GM18873 (cell line): Measurements from ENCODE around the gene ARPP21.
"Not testable (repeated sequence)": the region's sequence is repeated elsewhere in the genome, so short reads cannot be mapped to it uniquely, and the experiment has no call there.

Experiments
- ATAC-seq: cut with Tn5 transposase; IDR thresholded peaks from one replicate; pipeline ENCODE4 v1.9.1; 2021; ENCODE audit warnings: mild to moderate bottlenecking, moderate library complexity, moderate number of reproducible peaks; ENCODE audit not compliant: unreplicated experiment, low FRiP score

Gene ARPP21

GRCh38 chr3:35639254-35640186 lies at the start of gene ARPP21:
Gene ARPP21 (plus strand): TSS chr3:35639525. CDS start chr3:35681752, 42,227 bp downstream.
- ATAC-seq: no peak

GRCh38 chr3:35592589-35593295 lies 46.6 kb upstream of the ARPP21 start:
- no peak for ATAC-seq

GRCh38 chr3:35594739-35595138 lies 44.6 kb upstream of the ARPP21 start:
- ATAC-seq: no peak

GRCh38 chr3:35596335-35596995 lies 42.9 kb upstream of the ARPP21 start:
- no peak for ATAC-seq

- no peak for ATAC-seq
Measured at GRCh38 chr3:35597490-35597889, 41.8 kb upstream of the ARPP21 start.

- no peak for ATAC-seq
Measured at GRCh38 chr3:35598804-35599203, 40.5 kb upstream of the ARPP21 start.

- no peak for ATAC-seq
Measured at GRCh38 chr3:35601959-35602358, 37.4 kb upstream of the ARPP21 start.

- ATAC-seq: no peak
Measured at GRCh38 chr3:35602395-35602936, 36.9 kb upstream of the ARPP21 start.

GRCh38 chr3:35616346-35616745 lies 23.0 kb upstream of the ARPP21 start:
- ATAC-seq: no peak

GRCh38 chr3:35617370-35617769 lies 22.0 kb upstream of the ARPP21 start:
- ATAC-seq: no peak

- ATAC-seq: not testable (repeated sequence)
Measured at GRCh38 chr3:35620238-35620637, 19.1 kb upstream of the ARPP21 start.

GRCh38 chr3:35624698-35625097 lies 14.6 kb upstream of the ARPP21 start:
- no peak for ATAC-seq

- no peak for ATAC-seq
Measured at GRCh38 chr3:35633332-35634124, 5.8 kb upstream of the ARPP21 start.

GRCh38 chr3:35635407-35635806 lies 3.9 kb upstream of the ARPP21 start:
- ATAC-seq: no peak

GRCh38 chr3:35635926-35636683 lies 3.2 kb upstream of the ARPP21 start:
- ATAC-seq: no peak

- ATAC-seq: no peak
Measured at GRCh38 chr3:35638251-35638979, 910 bp upstream of the ARPP21 start.

- ATAC-seq: no peak
Measured at GRCh38 chr3:35638980-35639253, 408 bp upstream of the ARPP21 start.

GRCh38 chr3:35640190-35641165 lies 1.2 kb downstream of the ARPP21 start:
- no peak for ATAC-seq
